K562 (cell line): Measurements from ENCODE around the gene FAM98C. TPM values are rescaled to one million over a fixed set of nuclear protein-coding genes. Genes with fewer than 3 reads are reported as not detected.

Experiments used
- CTBP1 ChIP-seq: fragments of 450-650 bp; IDR thresholded peaks from 2 replicates; pipeline ENCODE4 v1.6.1; 2016; ENCODE audit warnings: borderline replicate concordance
- EHMT2 ChIP-seq: fragments of 450-650 bp; IDR thresholded peaks from 2 replicates; pipeline ENCODE4 v1.6.1; 2018; ENCODE audit warnings: antibody characterized with exemption
- EP300 ChIP-seq: IDR thresholded peaks from 2 replicates; pipeline ENCODE4 v1.6.1; 2012; ENCODE audit warnings: low read length, improper control_type of control experiment
- ETV6 ChIP-seq, 3 experiments: fragments of 150-350 bp in 1 of 3; sonication (generic) in 1 of 3; formaldehyde crosslinking in 1 of 3; IDR thresholded peaks; 2 replicates each; pipeline versions ENCODE4 v1.6.1 to v1.8.0; 2014 to 2022; ENCODE audit warnings: borderline replicate concordance in 2 of 3, low read depth in 2 of 3, antibody characterized with exemption in 1 of 3, low read length in 1 of 3, mild to moderate bottlenecking in 1 of 3, missing genetic modification reagents in 1 of 3
- FIP1L1 ChIP-seq: fragments of 200-400 bp; formaldehyde crosslinking; IDR thresholded peaks from 2 replicates; pipeline ENCODE4 v1.6.1; 2018; ENCODE audit warnings: mild to moderate bottlenecking, low read depth, low read length; ENCODE audit not compliant: poor library complexity, severe bottlenecking
- FOSL1 ChIP-seq: fragments of 200-800 bp; sonication (Bioruptor generic); conservative IDR thresholded peaks from 2 replicates; pipeline ENCODE4 v1.6.1; 2016; ENCODE audit warnings: missing genetic modification characterization, missing compliant biosample characterization
- HMG20A ChIP-seq: fragments of 450-650 bp; formaldehyde crosslinking; conservative IDR thresholded peaks from 2 replicates; pipeline ENCODE4 v1.4.0; 2020; ENCODE audit warnings: mild to moderate bottlenecking, mixed read lengths
- NFE2 ChIP-seq: IDR thresholded peaks from 2 replicates; pipeline ENCODE4 v1.6.1; 2014; ENCODE audit warnings: antibody characterized with exemption, low read depth
- NFIX ChIP-seq: fragments of 250-450 bp; sonication (Bioruptor Pico); IDR thresholded peaks from 2 replicates; pipeline ENCODE4 v1.4.0; 2020; ENCODE audit warnings: low read depth, mild to moderate bottlenecking, moderate library complexity
- PPARD ChIP-seq: fragments of 250-450 bp; sonication (Bioruptor Pico); IDR thresholded peaks from 2 replicates; pipeline ENCODE4 v1.8.0; 2022; ENCODE audit warnings: inconsistent platforms, mild to moderate bottlenecking, moderate library complexity
- PTTG1 ChIP-seq: fragments of 450-650 bp; IDR thresholded peaks from 2 replicates; pipeline ENCODE4 v1.6.1; 2016; ENCODE audit warnings: low read depth, mild to moderate bottlenecking, missing genetic modification characterization, missing compliant biosample characterization
- SMARCA4 ChIP-seq: fragments of 450-650 bp; IDR thresholded peaks from 2 replicates; pipeline ENCODE4 v1.6.1; 2016
- TCF7 ChIP-seq: sonication (generic); IDR thresholded peaks from 2 replicates; pipeline ENCODE4 v1.6.1; 2016; ENCODE audit warnings: antibody characterized with exemption, borderline replicate concordance
- ZNF3 ChIP-seq: fragments of 250-450 bp; sonication (Bioruptor Pico); IDR thresholded peaks from 2 replicates; pipeline ENCODE4 v1.5.0; 2021; ENCODE audit warnings: mild to moderate bottlenecking, moderate library complexity
- ZNF347 ChIP-seq: fragments of 450-650 bp; formaldehyde crosslinking; IDR thresholded peaks from 2 replicates; pipeline ENCODE4 v1.4.0; 2020; ENCODE audit warnings: low read depth, mild to moderate bottlenecking, moderate library complexity
- ZNF384 ChIP-seq: IDR thresholded peaks from 2 replicates; pipeline ENCODE4 v1.6.1; 2012; ENCODE audit warnings: low read depth, low read length, improper control_type of control experiment
- polyA plus RNA-seq, 8 experiments: library from polyadenylated mRNA; depleted of rRNA in 4 of 8; stranded (reverse) in 5 of 8; unstranded in 3 of 8; fragments of >200 nt; fragmentation: Nextera tagmentation in 2 of 8; fragmentation: Illumina TruSeq in 1 of 8; extraction: Ambion mirVana in 2 of 8; extraction: Trizol in 1 of 8; gene quantifications; 2 replicates each; pipeline versions ENCODE4 v1.2.1 to v1.2.3, GENCODE V29; 2011 to 2014; ENCODE audit warnings: inconsistent platforms in 1 of 8, missing spikeins in 1 of 8
- total RNA-seq, 7 experiments: library from RNA; depleted of rRNA in 6 of 7; stranded (reverse); fragments of >200 nt in 6 of 7; fragmentation: Illumina TruSeq in 2 of 7; extraction: Trizol in 2 of 7; gene quantifications; 2 replicates each; pipeline versions ENCODE4 v1.2.1 to v1.2.3, GENCODE V29; 2011 to 2021; ENCODE audit warnings: low replicate concordance in 1 of 7
- TF ChIP-seq, protein P1 (sequence below): fragments of 250-450 bp; sonication (Bioruptor Pico); IDR thresholded peaks from 2 replicates; pipeline ENCODE4 v1.8.0; 2022; ENCODE audit warnings: moderate library complexity, mild to moderate bottlenecking, inconsistent platforms
- TF ChIP-seq, protein P2 (sequence below): fragments of 450-650 bp; IDR thresholded peaks from 2 replicates; pipeline ENCODE4 v1.6.1; 2018; ENCODE audit not compliant: partially characterized antibody
- TF ChIP-seq, protein P3 (sequence below): sonication (generic); formaldehyde crosslinking; IDR thresholded peaks from 2 replicates; pipeline ENCODE4 v1.8.0; 2023; ENCODE audit warnings: mild to moderate bottlenecking, missing genetic modification reagents
- TF ChIP-seq, protein P4 (sequence below): IDR thresholded peaks from 2 replicates; pipeline ENCODE4 v1.6.1; 2011; ENCODE audit not compliant: insufficient read length; ENCODE audit errors: extremely low read depth

FAM98C gene
- total and polyA plus RNA-seq, 9 of the 15 experiments (the other 6 are each of a cell fraction or from before 2014, with no cell fraction given) = 1.7 to 43.8 (median 13.7) TPM

DNA sequence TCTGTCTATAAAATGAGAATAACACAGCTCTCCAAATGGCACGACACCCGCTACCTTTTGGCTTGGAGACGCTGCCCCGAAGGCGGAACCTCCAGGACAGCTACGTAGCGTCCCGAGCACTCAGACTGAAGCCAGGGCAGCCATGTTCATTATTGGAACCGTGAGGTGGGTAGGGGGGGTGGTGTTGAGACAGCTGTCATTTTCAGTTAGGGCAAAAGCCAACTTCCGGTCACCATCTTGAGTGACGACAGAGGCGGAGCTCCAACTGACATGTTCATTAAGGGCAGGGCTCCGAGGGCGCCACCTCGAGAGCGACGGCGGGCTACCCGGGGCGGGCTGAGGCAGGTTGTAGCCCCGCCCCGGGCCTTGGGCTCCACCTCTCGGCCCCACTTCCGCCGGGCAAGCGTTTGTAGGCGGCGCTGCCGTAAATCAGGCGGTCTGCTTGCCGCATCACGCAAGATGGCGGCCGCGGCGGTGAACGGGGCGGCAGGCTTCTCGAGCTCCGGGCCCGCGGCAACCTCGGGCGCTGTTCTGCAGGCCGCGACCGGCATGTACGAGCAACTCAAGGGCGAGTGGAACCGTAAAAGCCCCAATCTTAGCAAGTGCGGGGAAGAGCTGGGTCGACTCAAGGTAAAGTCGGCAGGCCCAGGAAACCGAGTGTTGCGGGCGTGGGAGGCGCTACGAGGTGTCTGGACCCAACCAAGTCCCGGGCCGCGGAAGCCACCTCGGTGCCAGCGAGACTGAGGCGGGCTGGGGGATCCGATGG, 28.4 kb upstream of the FAM98C start, which contains the start of gene PSMD8 (continued):
- no peak; the same call in 1 of the 2 replicates for TF ChIP-seq FOSL1 (tag)
- TF ChIP-seq, protein P1, sequence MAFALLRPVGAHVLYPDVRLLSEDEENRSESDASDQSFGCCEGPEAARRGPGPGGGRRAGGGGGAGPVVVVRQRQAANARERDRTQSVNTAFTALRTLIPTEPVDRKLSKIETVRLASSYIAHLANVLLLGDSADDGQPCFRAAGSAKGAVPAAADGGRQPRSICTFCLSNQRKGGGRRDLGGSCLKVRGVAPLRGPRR (CRISPR knock-in tag) = no peak
- no peak for TF ChIP-seq PTTG1 (tag)
- peak; percentile 86 for TF ChIP-seq TCF7
- no peak for TF ChIP-seq ZNF384
- TF ChIP-seq, protein P2, sequence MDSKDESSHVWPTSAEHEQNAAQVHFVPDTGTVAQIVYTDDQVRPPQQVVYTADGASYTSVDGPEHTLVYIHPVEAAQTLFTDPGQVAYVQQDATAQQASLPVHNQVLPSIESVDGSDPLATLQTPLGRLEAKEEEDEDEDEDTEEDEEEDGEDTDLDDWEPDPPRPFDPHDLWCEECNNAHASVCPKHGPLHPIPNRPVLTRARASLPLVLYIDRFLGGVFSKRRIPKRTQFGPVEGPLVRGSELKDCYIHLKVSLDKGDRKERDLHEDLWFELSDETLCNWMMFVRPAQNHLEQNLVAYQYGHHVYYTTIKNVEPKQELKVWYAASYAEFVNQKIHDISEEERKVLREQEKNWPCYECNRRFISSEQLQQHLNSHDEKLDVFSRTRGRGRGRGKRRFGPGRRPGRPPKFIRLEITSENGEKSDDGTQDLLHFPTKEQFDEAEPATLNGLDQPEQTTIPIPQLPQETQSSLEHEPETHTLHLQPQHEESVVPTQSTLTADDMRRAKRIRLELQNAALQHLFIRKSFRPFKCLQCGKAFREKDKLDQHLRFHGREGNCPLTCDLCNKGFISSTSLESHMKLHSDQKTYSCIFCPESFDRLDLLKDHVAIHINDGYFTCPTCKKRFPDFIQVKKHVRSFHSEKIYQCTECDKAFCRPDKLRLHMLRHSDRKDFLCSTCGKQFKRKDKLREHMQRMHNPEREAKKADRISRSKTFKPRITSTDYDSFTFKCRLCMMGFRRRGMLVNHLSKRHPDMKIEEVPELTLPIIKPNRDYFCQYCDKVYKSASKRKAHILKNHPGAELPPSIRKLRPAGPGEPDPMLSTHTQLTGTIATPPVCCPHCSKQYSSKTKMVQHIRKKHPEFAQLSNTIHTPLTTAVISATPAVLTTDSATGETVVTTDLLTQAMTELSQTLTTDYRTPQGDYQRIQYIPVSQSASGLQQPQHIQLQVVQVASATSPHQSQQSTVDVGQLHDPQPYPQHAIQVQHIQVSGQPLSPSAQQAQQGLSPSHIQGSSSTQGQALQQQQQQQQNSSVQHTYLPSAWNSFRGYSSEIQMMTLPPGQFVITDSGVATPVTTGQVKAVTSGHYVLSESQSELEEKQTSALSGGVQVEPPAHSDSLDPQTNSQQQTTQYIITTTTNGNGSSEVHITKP = peak; percentile 85
- no peak for TF ChIP-seq EHMT2
- TF ChIP-seq NFIX (CRISPR knock-in tag) = no peak
- TF ChIP-seq NFE2 = peak; percentile 54
- TF ChIP-seq ZNF3 (CRISPR knock-in tag) = no peak
- TF ChIP-seq PPARD (CRISPR knock-in tag) = no peak
- TF ChIP-seq ZNF347 (CRISPR knock-in tag) = no peak
- peak; percentile 76 for TF ChIP-seq EP300
- TF ChIP-seq, protein P3, sequence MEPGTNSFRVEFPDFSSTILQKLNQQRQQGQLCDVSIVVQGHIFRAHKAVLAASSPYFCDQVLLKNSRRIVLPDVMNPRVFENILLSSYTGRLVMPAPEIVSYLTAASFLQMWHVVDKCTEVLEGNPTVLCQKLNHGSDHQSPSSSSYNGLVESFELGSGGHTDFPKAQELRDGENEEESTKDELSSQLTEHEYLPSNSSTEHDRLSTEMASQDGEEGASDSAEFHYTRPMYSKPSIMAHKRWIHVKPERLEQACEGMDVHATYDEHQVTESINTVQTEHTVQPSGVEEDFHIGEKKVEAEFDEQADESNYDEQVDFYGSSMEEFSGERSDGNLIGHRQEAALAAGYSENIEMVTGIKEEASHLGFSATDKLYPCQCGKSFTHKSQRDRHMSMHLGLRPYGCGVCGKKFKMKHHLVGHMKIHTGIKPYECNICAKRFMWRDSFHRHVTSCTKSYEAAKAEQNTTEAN (CRISPR knock-in tag) = peak; percentile 85; the same call in 1 of the 2 replicates
- TF ChIP-seq SMARCA4 = no peak
- TF ChIP-seq ETV6 (IDR thresholded peaks at IDR 0.05; ENCODE audit: borderline replicate concordance in 1 of 2, low read depth in 2 of 2, low read length in 1 of 2) = no peak; a peak in 1 of 4 replicates
- peak; percentile 57; the same call in 1 of the 2 replicates for TF ChIP-seq ETV6 (CRISPR knock-in tag; IDR thresholded peaks at IDR 0.05; ENCODE audit: borderline replicate concordance)
- TF ChIP-seq FIP1L1 = peak; percentile 31
- peak; percentile 86; the same call in 1 of the 2 replicates for TF ChIP-seq CTBP1
- TF ChIP-seq, protein P4, sequence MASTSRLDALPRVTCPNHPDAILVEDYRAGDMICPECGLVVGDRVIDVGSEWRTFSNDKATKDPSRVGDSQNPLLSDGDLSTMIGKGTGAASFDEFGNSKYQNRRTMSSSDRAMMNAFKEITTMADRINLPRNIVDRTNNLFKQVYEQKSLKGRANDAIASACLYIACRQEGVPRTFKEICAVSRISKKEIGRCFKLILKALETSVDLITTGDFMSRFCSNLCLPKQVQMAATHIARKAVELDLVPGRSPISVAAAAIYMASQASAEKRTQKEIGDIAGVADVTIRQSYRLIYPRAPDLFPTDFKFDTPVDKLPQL = peak; percentile 13
- TF ChIP-seq HMG20A (CRISPR knock-in tag) = no peak
